IMR-90 (cell line): ENCODE measurements around the gene GXYLT2.

Source experiments
- MAZ ChIP-seq: IDR thresholded peaks from 2 replicates; pipeline ENCODE4 v1.6.1; 2012; ENCODE audit warnings: low read depth, mild to moderate bottlenecking, low read length, improper control_type of control experiment, moderate library complexity, borderline replicate concordance
- POLR2A ChIP-seq: IDR thresholded peaks from 2 replicates; pipeline ENCODE4 v1.6.1; 2012; ENCODE audit warnings: mild to moderate bottlenecking, low read depth, low read length
- RFX5 ChIP-seq: IDR thresholded peaks from 2 replicates; pipeline ENCODE4 v1.8.0; 2012; ENCODE audit warnings: low read depth, mild to moderate bottlenecking, low read length, moderate library complexity
- SMC3 ChIP-seq: fragments of 150-350 bp; IDR thresholded peaks from 2 replicates; pipeline ENCODE4 v1.6.1; 2016; ENCODE audit warnings: low read depth, mild to moderate bottlenecking, antibody characterized with exemption, low read length, moderate library complexity
- TF ChIP-seq, protein P1 (sequence below): conservative IDR thresholded peaks from 2 replicates; pipeline ENCODE4 v1.5.1; 2012; ENCODE audit warnings: mild to moderate bottlenecking, low read depth, low read length, improper control_type of control experiment

DNA sequence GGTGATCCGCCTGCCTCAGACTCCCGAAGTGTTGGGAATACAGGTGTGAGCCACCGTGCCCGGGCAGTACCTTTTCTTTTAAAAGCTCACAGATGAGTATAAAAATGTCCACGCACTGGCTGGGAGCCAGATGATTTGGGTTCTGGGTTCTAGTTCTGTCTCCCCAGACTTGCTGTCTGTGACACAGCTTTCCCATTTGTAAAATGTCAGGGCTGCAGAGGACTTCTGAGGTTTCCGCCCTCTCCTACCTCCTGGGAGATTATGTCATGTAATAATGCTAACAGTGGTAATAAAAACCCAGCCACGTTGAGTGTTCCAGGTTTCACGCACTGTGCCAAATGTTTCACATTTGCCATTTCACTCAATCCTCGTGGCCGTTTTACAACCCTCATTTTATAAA, 107.5 kb downstream of the GXYLT2 start:
- TF ChIP-seq SMC3 (no peak), POLR2A (no peak), MAZ (no peak), RFX5 (no peak)
- TF ChIP-seq, protein P1, sequence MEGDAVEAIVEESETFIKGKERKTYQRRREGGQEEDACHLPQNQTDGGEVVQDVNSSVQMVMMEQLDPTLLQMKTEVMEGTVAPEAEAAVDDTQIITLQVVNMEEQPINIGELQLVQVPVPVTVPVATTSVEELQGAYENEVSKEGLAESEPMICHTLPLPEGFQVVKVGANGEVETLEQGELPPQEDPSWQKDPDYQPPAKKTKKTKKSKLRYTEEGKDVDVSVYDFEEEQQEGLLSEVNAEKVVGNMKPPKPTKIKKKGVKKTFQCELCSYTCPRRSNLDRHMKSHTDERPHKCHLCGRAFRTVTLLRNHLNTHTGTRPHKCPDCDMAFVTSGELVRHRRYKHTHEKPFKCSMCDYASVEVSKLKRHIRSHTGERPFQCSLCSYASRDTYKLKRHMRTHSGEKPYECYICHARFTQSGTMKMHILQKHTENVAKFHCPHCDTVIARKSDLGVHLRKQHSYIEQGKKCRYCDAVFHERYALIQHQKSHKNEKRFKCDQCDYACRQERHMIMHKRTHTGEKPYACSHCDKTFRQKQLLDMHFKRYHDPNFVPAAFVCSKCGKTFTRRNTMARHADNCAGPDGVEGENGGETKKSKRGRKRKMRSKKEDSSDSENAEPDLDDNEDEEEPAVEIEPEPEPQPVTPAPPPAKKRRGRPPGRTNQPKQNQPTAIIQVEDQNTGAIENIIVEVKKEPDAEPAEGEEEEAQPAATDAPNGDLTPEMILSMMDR = no peak
